Stomach smooth muscle (tissue), 2 donors: Measurements from ENCODE around the gene MRTFA.

Source experiments
- H3K27ac ChIP-seq: one replicate; pipeline ENCODE4 v1.7.0; 2013; ENCODE audit warnings: mild to moderate bottlenecking, low read length, inconsistent platforms
- H3K27me3 ChIP-seq, 2 donors: one replicate each; pipeline ENCODE4 v1.7.0; 2013; ENCODE audit warnings: low read length in 2 of 2; ENCODE audit not compliant: insufficient read depth in 2 of 2, control insufficient read depth in 1 of 2
- H3K36me3 ChIP-seq, 2 donors: one replicate each; pipeline ENCODE4 v1.7.0; 2013; ENCODE audit warnings: low read length in 2 of 2; ENCODE audit not compliant: control insufficient read depth in 2 of 2, insufficient read depth in 2 of 2
- H3K4me1 ChIP-seq: one replicate; pipeline ENCODE4 v1.7.0; 2013; ENCODE audit warnings: low read length; ENCODE audit not compliant: control insufficient read depth, insufficient read depth
- H3K4me3 ChIP-seq, 2 donors: one replicate each; pipeline ENCODE4 v1.7.0; 2013; ENCODE audit warnings: low read length in 2 of 2
- H3K9ac ChIP-seq, 2 donors: one replicate each; pipeline ENCODE4 v1.7.0; 2013; ENCODE audit warnings: low read length in 2 of 2, mild to moderate bottlenecking in 1 of 2
- H3K9me3 ChIP-seq, 2 donors: one replicate each; pipeline ENCODE4 v1.7.0; 2013; ENCODE audit warnings: low read length in 2 of 2; ENCODE audit not compliant: control insufficient read depth in 2 of 2
- donor health status: healthy.
- donor health status: Pancreatic carcinoma.

Gene MRTFA

GRCh38 chr22:40416636-40417035, 219.9 kb downstream of the MRTFA start:
- H3K9ac ChIP-seq = no peak overlapping the region
- H3K27me3 ChIP-seq = no peaks in the 10 kb centered on the region
- H3K4me3 ChIP-seq = no peak overlapping the region
- H3K4me1 ChIP-seq = peaks cover 4% of the 10 kb centered on the region
- H3K36me3 ChIP-seq = peaks cover 29 to 36% of the 10 kb centered on the region in 2 donors
- no peak overlapping the region for H3K27ac ChIP-seq
- H3K9me3 ChIP-seq = no peaks in the 10 kb centered on the region

GRCh38 chr22:40416267-40416570, 220.3 kb downstream of the MRTFA start:
- Histone ChIP-seq H3K9ac (no peak overlapping the region), H3K27me3 (no peaks in the 10 kb centered on the region), H3K4me3 (no peak overlapping the region), H3K9me3 (no peaks in the 10 kb centered on the region), H3K36me3 (peaks cover 33 to 37% of the 10 kb centered on the region in 2 donors), H3K4me1 (peaks cover 4% of the 10 kb centered on the region), H3K27ac (no peak overlapping the region)

- no peaks in the 10 kb centered on the region for H3K9me3 ChIP-seq
- H3K4me3 ChIP-seq = no peak overlapping the region
- no peak overlapping the region for H3K27ac ChIP-seq
- H3K27me3 ChIP-seq = no peaks in the 10 kb centered on the region
- no peak overlapping the region for H3K9ac ChIP-seq
- H3K4me1 ChIP-seq = peaks cover 4% of the 10 kb centered on the region
- H3K36me3 ChIP-seq = peaks cover 28 to 40% of the 10 kb centered on the region in 2 donors
These were observed 220.8 kb downstream of the MRTFA start for GRCh38 chr22:40415531-40416266.

- Histone ChIP-seq H3K27ac (no peak overlapping the region), H3K4me3 (no peak overlapping the region), H3K9ac (no peak overlapping the region), H3K9me3 (no peaks in the 10 kb centered on the region), H3K27me3 (no peaks in the 10 kb centered on the region), H3K36me3 (peaks cover 26 to 38% of the 10 kb centered on the region in 2 donors), H3K4me1 (peaks cover 4% of the 10 kb centered on the region)
These were observed 221.5 kb downstream of the MRTFA start for GRCh38 chr22:40414838-40415505.

- no peak overlapping the region for H3K9ac ChIP-seq
- peaks cover 4% of the 10 kb centered on the region for H3K4me1 ChIP-seq
- no peaks in the 10 kb centered on the region for H3K9me3 ChIP-seq
- H3K36me3 ChIP-seq = peaks cover 24 to 37% of the 10 kb centered on the region in 2 donors
- no peak overlapping the region for H3K27ac ChIP-seq
- no peak overlapping the region for H3K4me3 ChIP-seq
- H3K27me3 ChIP-seq = no peaks in the 10 kb centered on the region
These were observed 222.2 kb downstream of the MRTFA start for GRCh38 chr22:40414311-40414710.

GRCh38 chr22:40413873-40414272, 222.6 kb downstream of the MRTFA start:
- peaks cover 2% of the 10 kb centered on the region for H3K4me1 ChIP-seq
- peaks cover 28 to 35% of the 10 kb centered on the region in 2 donors for H3K36me3 ChIP-seq
- no peak overlapping the region for H3K4me3 ChIP-seq
- H3K9ac ChIP-seq = no peak overlapping the region
- H3K27me3 ChIP-seq = no peaks in the 10 kb centered on the region
- H3K9me3 ChIP-seq = no peaks in the 10 kb centered on the region
- no peak overlapping the region for H3K27ac ChIP-seq

- H3K36me3 ChIP-seq = peaks cover 31 to 44% of the 10 kb centered on the region in 2 donors
- no peak overlapping the region for H3K27ac ChIP-seq
- H3K27me3 ChIP-seq = no peaks in the 10 kb centered on the region
- H3K4me1 ChIP-seq = peaks cover 2% of the 10 kb centered on the region
- H3K9me3 ChIP-seq = no peaks in the 10 kb centered on the region
- no peak overlapping the region for H3K4me3 ChIP-seq
- H3K9ac ChIP-seq = no peak overlapping the region
These were observed 224.1 kb downstream of the MRTFA start for GRCh38 chr22:40412441-40412840.

GRCh38 chr22:40411506-40411861, 225.0 kb downstream of the MRTFA start:
- H3K4me3 ChIP-seq = no peak overlapping the region
- no peak overlapping the region for H3K9ac ChIP-seq
- H3K4me1 ChIP-seq = peaks cover 2% of the 10 kb centered on the region
- peaks cover 35 to 46% of the 10 kb centered on the region in 2 donors for H3K36me3 ChIP-seq
- no peaks in the 10 kb centered on the region for H3K27me3 ChIP-seq
- no peak overlapping the region for H3K27ac ChIP-seq
- H3K9me3 ChIP-seq = no peaks in the 10 kb centered on the region

GRCh38 chr22:40410731-40411505, 225.6 kb downstream of the MRTFA start:
- Histone ChIP-seq H3K27me3 (no peaks in the 10 kb centered on the region), H3K36me3 (peaks cover 37 to 48% of the 10 kb centered on the region in 2 donors), H3K27ac (no peak overlapping the region), H3K9ac (no peak overlapping the region), H3K4me3 (no peak overlapping the region), H3K4me1 (no peaks in the 10 kb centered on the region), H3K9me3 (no peaks in the 10 kb centered on the region)

- Histone ChIP-seq H3K4me3 (no peak overlapping the region), H3K36me3 (peaks cover 44 to 55% of the 10 kb centered on the region in 2 donors), H3K9me3 (no peaks in the 10 kb centered on the region), H3K4me1 (no peaks in the 10 kb centered on the region), H3K9ac (no peak overlapping the region), H3K27ac (no peak overlapping the region), H3K27me3 (no peaks in the 10 kb centered on the region)
These were observed 226.2 kb downstream of the MRTFA start for GRCh38 chr22:40410272-40410671.
